Measurements from ENCODE around the gene KRTAP23-1.

KRTAP23-1 gene, protein sequence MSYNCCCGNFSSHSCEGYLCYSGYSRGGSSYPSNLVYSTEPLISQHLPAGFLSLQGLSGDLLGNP

DNA sequence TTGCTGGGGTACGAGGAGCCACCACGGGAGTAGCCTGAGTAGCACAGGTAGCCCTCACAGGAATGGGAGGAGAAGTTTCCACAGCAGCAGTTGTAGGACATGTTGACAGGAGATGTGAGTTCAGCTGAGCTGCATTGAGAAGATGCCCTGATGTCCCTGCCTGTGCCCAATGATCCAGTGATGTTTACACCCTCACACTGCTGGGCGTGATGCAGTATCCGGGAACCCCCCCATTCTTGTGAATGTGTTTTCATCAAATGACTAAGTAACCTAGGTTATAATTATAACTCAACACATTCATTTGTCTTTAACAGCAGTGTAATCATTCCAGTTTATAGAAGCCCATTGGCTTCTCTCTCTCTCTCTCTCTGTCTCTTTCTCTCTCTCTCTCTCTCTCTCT lies at the start of gene KRTAP23-1:
Gene KRTAP23-1 (minus strand): TSS at position 101 of the 400 bp plus-strand sequence. CDS start 0 bp downstream, at position 101.
- DNase-seq, result no peak

DNA sequence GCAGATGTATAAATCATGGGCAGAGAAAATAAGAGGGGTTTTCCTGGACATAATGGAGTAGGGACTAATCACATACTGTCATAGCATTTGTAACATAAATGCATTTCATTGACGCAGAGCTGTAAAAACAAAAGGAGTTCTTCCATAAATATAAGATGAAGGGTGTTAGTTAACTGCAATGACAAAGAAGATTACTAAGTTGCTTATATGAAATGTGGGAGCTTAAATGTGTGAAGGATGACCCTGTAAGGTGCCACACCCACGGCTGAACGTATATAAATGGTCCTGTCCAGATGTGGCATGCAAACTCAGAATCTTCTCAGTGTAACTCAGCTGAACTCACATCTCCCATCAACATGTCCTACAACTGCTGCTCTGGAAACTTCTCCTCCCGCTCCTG lies 47.3 kb upstream of the KRTAP23-1 start, which contains the start of gene KRTAP13-1:
Gene KRTAP13-1 (plus strand): TSS at position 301 of the 400 bp plus-strand sequence. CDS start 56 bp downstream, at position 357.
- no peak for DNase-seq

DNA sequence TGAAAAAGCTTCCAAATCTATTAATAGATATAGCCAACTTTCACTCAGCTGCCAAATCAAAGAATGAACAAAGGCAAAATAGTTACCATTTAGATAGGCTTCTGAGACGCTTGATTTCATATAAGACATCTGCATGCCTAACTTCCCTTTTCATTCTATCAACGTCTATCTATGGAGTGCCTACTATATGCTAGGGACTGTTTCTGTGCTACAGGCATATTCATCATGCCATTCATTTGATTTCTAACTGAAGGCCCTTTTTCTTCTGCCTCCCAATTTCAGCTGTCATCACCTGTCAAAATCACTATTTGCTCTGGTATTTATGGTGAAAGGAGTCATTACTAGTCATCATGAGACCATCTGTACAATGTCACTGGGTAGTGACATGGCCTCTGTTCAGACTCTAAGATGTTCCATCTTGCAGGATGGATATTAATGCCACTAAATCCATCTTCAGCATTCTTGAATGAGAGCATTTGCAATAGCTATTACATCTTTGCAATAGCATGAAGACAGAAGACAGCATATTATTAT lies 43.2 kb upstream of the KRTAP23-1 start:
- no peak for DNase-seq

DNA sequence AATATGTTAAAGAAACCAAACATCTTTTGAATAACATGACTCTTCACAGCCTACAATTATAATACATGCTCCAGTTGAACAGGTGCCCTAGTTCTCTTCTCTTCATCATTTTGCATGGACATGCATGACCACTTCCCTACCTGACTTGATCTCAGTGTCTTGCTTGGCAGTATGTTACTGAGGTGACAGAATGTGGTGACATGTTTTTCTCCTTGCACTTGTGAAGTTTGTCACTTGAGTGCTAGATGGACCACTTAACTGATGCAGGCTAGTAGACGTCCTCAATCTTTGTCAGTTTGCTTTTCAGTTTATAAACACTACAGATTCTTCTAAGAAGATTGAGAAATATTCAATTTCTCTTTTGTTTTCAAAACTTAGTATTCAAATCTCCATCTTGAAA lies 33.8 kb upstream of the KRTAP23-1 start:
- no peak for DNase-seq

DNA sequence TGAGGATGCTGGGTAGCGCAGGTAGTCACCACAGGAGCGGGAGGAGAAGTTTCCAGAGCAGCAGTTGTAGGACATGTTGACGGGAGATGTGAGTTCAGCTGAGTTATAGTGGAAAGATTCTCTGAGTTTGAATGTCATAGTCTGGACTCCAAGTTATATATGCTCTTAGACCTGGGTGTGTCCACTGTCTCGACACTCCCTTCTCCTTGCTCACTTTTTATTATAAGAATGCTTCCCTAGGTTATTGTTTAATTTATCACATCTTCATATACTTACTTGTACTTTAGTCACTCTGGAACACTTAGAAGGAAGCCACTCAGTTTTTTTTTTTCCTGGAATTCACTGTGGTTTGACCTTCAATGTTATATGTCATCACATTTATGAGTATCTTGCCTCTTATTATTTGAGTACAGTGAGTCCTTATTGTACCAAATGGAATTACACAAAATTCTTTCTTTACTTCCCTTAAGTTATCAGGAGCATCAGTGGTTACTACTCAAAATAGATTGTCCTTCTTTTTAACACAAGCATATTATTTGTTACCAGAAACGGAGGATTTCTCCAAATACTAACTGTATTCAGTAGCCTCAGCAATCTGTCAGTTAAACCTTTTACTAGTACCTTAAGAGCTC lies 23.8 kb upstream of the KRTAP23-1 start, which contains the start of gene KRTAP13-2:
Gene KRTAP13-2 (minus strand): TSS at position 133 of the 632 bp plus-strand sequence. CDS start 58 bp downstream, at position 75.
- no peak for DNase-seq

DNA sequence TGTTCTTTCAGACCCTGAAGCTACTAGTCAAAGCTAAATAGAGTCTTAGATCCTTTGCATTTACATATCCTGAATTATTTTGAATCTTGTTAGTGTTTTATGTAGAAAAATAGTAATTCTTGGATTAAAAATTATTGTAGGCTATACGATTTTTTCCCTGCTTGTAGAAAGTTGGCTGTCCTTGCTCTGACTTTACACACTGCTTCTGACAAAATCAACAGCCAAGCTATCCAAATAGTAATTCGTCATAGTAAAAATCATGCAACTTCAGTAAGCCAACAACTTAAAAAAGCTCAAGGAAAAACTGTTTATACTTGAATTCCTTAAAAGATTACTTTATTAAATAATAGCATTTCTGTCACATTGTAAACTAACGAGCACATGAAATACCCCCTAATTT lies 7.5 kb upstream of the KRTAP23-1 start:
- DNase-seq, result no peak

DNA sequence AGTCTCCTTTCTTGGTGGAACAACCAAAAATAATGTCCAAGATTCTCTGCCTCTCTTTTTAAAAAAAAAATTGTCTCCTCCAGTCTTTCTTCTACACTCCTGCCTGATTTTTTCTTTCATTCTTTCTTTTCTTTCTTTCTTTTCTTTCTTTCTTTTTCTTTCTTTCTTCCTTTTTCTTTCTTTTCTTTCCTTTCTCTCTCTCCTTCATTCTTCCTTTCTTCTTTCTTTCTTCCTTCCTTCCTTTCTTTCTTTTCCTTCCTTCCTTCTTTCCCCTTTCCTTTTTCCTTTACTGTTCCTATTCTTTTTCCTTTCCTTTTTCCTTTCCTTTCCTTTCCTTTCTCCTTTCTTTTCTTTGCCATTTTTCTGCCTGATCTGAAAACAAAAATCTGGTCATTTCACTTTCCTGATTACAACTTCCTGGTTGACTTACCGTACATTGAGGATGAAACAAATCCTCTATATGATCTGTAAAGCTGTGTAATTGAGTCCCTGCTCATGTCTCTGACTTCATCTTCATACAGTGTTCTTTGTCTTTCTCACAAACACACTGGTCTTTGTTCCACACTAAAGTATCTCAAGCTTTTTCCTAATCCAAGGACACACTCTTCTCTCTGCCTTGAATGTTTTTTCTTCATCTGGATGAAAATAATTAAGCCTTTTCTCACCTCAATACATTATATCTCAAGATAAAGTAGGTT lies 6.1 kb upstream of the KRTAP23-1 start:
- no peak for DNase-seq

DNA sequence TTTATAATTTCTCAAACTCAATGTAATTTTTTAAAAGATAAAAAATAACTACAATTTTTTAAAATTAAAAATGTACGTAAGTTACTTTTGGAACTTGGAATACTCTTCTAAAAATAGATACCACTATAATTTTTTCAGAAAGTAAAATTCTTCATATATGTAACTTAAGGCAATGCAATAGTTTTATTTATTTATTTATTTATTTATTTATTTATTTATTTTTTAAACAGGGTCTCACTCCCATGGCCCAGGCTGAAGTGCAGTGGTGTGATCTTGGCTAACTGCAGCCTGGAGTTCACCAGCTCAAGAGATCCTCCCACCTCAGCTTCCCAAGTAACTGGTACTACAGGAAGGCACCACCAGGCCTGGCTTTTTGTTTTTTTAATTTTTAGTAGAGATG lies 3.1 kb upstream of the KRTAP23-1 start:
- DNase-seq, result no peak

DNA sequence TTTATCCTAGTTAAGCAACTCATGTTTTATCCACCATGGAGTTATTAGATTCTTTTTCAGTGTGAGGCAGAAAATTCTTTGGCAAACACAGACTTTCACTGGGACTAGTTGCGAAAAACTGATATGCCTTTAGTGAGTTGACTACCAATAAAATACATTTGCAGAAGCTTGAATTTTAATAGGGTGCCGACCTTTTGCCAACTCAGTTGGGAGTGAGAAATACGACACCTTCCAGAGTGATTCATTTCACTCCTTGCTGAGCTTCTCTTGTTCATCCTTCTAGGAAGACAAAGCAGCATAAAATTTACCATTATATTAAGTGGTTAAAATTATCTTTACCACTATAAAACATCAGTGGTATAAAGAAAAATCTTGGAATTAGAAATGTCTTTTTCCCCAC lies 1.2 kb upstream of the KRTAP23-1 start:
- DNase-seq, result no peak

DNA sequence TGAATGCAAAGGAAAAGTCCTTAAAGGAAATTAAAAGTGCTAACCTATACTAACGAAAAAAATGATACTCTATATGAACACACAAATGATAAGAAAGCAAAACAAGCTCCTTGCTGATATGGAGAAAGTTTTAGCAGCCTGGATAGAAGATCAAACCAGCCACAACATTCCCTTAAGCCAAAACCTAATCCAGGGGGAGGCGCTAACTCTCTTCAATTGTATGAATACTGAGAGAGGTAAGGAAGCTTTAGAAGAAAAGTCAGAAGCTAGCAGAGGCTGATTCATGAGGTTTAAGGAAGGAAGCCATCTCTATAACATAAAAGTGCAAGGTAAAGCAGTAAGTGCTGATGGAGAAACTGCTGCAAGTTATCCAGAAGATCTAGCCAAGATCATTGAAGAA lies 3.4 kb downstream of the KRTAP23-1 start:
- DNase-seq, result no peak

DNA sequence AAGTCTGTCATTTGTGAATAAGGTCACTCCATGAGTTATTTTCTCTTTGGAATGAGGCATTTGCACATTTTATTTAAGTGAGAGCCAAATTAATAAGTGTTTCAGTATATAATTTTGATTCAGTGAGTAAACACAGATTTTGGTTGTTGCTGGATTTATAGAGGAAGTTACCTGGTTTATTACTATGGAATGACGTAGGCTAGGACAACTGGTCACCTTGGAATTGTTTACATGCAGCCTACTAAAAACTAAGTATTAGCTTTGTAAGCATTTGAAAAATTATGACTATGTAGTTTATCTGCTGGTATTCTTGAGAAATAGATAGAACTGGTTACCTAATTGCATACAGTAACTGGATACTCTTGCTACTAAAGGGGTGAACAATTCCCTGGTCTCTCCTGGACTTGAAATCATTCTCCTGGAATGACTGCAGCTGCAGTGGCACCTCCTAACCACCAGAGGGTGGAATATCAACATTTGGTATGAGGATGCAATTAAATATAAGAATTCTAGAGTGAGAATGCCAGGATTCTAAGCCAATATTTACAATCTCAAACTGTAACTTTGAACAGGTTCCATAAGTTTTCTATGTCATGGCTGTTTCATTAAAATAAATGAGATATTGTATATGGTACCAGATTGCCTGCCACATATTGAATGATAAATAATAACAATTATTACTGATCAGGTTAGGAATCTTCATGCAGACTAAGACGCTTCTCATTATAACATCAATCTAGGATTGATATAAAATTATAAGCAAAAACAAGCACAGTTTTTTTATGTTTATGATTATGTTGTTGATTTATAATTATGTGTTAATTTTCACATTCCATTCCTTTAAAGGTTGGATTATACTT lies 7.5 kb downstream of the KRTAP23-1 start:
- peak; percentile 66 for DNase-seq

DNA sequence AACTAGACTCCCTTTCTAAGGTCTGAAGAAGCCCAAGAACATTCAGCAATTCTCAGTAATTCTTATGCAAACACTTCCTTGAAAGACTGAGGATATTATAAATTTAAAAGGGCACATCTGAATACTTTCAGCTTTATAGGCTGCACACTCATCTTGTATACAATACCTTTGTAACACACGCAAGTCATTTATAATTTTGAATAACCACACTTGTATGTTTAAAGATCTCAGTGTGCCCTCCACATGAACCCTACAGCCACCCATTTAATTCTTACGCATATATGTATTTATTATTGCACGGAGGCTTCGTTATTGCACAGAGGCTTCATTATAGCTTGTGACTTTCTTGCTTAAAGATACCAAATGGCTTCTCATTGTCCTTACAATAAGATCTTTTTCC lies 9.7 kb downstream of the KRTAP23-1 start:
- no peak for DNase-seq

DNA sequence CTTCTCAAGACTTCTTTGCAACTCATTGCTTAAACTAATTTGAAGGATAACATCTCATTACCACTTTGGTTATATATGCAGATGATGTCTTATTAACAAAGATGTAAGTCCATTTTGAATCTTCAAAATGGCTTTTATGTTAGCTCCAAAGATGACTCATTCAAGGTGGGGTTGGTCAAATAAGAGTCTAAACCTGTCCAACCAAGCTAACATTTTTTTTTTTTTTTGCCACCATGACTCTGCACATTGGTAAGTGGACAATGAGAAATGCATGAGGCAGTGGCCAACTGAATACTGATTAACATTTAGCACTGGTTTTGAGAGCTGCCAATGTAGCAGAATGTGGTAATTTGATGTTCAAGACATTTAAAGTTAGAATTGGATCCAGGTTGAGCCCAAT lies 10.6 kb downstream of the KRTAP23-1 start:
- no peak for DNase-seq

DNA sequence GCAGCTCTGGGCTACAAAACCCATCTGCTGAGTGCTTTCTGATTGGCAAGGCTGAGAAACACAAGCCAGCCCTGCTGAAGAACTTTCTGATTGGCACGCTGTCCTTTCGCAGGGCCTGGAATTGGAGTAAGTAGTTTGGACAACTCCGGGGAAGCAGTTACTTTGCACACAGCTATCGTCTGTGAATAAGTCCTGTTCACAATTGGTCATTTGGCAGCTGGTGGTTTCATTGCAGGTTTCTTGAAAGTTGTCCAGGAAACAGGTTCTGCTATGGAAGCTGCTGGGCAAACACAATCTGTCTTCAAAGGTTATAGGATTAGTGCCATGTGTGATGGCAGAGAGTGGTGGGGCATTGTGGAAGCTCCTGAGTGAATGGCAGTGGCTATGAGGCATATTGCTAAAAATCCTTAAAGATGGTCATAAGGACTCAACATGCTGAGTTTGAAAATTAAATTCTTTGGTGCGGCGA lies 11.1 kb downstream of the KRTAP23-1 start, which contains the start of gene KRTAP27-1:
Gene KRTAP27-1 (minus strand): TSS at position 419 of the 469 bp plus-strand sequence. CDS start 26 bp downstream, at position 393.
- no peak for DNase-seq

DNA sequence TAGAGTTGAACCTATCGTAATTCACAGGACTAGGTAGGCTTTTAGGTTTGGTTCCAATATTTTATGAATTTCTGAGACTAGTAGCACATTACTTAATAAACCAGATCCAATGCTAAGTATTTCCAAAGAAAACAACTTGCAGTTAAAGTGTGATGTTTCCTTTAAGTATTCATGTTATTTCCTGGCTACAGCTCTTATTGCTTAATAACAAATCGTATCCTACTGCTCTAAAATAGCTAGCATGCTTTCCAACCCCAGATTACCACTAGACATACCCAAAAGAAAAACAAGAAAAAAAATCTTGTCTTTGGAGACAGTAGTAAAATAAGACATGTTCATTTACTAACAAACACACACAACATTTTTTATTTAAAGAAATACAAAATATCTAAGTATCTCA lies 11.8 kb downstream of the KRTAP23-1 start:
- DNase-seq, result no peak

DNA sequence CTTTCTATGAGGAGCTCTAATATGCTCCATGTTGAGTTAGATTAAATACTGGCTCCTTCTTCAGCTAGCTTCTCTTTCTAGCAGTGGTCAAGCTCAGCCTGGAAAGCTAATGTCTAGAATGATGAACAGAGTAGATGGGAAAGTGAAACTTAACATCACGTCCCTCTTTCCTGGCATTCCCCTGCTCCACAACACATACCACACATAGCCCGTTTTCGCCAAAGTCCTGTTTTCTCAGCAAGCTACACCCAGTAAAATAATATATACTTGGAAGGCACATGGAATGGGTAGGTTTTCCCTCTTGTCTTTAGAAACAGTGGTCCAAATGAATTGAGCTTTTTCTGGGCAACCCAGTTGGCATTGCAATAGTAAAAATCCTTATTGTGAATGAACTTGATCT lies 14.7 kb downstream of the KRTAP23-1 start:
- DNase-seq, result no peak

DNA sequence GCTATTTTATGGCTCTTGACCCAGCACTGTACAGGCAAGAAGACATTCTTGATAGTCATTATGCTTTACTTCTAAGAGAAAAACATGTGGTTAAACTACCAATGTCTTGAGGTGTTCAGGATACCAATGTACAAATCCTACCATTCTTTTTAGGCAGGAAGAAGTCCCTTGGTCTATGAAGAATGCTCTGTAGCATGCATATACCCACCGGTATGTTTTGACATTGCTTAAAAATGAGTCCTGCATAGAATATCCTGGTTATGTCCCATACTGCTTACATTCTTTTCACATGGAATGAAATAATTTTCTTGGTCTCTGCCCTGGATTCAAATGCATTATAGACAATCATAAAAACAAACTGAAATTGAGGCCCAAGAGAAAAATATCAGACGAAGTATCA lies 15.7 kb downstream of the KRTAP23-1 start:
- DNase-seq, result no peak

DNA sequence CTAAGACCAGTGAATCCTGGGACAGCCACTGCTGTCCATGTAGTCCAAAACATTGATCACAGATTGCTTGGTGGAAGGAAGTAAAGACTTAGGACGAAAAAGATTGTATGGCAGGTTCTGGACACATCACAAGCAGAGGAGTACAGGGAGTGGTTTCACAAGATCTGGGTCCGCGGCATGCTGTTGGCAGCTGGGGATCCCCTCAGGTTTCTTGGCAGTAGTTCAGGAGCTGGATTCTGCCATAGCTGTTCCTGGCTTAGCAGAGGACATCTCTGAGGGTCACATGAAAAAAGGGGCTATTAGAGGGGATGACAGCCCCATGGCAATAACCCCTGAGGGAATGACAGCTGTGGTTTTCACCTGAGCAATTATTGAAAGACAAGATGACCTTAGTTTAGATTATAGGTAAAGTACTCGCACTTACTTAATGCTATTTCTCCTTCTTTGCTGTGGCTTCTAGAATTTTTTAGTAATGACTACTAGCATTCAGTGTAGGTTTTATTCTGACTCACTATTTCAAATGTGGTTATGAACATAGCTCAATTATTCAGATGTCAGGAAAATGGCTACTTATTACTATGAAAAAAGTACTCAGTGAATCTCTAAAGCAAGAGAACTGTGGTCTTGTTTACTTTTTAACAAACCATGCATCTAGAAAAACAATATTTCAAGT lies 19.1 kb downstream of the KRTAP23-1 start:
- no peak for DNase-seq

DNA sequence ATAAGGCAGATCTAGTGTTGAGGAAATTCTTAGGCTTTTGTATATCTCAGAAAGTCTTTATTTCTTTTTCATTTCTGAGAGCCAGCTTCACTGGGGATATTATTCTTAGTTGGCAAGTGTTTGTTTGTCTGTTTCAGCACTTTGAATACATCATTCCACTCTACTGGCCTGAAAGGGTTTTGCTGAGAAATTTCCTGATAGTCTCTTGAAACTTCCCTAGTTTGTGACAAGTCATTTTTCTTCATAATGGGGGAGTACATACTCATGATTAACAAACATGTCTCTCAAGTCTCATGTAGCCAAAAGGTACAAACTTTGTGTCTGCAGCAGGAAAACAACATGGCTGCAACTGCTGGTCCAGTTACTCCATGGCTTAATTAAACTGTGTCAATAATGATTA lies 22.0 kb downstream of the KRTAP23-1 start:
- no peak for DNase-seq

DNA sequence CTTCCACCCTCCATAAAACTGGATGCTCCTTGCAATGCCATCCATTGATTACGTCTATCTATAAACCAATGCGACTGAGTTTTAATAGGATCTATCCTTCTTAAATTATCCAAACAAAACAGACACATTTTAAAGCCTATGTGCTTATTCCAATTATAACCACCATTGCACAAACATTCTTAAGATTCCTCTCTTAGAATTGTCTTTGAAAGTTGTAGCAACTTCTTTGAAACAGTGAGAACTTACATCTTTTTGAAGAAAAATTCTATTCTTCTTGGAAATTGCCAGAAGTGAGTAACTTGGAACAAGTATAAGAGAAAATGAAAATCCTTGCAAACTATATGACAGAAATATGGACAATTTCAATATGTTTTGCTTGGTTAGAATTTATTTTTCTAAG lies 28.2 kb downstream of the KRTAP23-1 start, which contains the start of gene KRTAP26-1:
Gene KRTAP26-1 (minus strand): TSS at position 101 of the 400 bp plus-strand sequence. CDS start 280 bp downstream, outside the sequence.
- DNase-seq, result no peak

DNA sequence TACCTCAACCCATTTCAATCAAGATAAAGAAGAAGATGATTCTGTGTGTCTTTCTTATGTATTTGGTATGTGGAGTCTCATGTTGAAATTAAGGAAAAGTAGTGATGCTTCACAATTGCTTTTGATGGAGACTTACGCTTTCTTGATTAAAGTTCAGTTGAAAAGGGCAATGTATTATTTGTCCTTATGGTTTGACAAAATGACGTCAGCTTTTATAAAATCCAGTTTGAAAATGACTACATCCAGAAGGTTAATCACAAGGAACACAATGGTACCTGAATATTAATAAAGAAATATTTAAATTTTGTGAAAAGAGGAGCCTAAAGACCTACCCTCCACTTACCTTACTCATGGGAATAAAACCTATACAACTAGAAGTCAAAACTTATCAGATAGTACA lies 32.7 kb downstream of the KRTAP23-1 start:
- no peak for DNase-seq

DNA sequence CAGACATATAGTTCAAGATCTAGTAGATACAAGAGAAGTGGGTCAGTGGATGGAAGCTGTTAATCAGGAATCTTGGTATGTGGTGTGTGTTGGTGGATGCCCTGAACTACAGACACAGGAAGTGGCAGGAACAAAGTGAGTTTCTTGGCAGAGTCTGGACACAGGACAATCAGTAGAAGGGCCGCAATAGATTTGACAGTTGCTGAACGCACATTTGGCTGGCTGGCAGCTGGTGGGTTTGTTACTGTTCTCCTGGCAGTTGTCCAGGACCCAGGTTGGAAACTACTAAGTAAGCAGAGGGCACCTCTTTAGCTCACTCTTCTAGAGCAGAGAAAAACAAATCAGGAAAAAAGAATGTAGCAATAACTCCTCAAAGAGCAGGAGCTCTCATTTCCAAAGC lies 41.5 kb downstream of the KRTAP23-1 start:
- no peak for DNase-seq

Measured in eye (tissue), 1 donor.